GM21723 (cell line): ENCODE results near the gene DCTD.
A peak's percentile ranks its signal among the peaks of the same experiment; 100 is the strongest.

Experiments
- ATAC-seq: cut with Tn5 transposase; IDR thresholded peaks from one replicate; pipeline ENCODE4 v1.9.1; 2021; ENCODE audit warnings: mild to moderate bottlenecking, moderate library complexity; ENCODE audit not compliant: unreplicated experiment

DCTD gene

DNA sequence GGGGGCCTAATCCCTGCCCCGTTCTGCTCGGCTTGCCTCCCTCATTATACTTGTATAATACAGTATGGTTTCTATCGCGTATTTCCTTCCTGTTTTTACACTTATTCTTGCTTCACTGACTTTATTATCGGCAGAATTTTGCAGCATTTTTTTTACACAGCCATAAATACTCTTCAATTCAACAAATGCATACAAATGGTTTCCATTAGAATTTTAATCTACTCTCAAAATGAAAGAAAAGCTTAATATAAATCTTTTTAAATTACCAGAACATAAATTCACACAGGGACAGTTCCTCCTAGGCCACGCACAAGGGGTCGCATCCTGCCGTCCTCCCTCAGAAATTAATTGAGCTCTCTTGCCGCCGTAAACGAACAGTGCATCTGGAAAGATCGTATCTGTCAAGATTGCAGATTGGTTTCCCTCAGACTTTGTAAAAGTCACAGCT is 42.9 kb downstream of the DCTD start:
- ATAC-seq, result peak; percentile 58

- ATAC-seq, result no peak
These were observed 43.5 kb downstream of the DCTD start for GRCh38 chr4:182873726-182874125.

GRCh38 chr4:182873289-182873688 is 43.9 kb downstream of the DCTD start:
- no peak for ATAC-seq

DNA sequence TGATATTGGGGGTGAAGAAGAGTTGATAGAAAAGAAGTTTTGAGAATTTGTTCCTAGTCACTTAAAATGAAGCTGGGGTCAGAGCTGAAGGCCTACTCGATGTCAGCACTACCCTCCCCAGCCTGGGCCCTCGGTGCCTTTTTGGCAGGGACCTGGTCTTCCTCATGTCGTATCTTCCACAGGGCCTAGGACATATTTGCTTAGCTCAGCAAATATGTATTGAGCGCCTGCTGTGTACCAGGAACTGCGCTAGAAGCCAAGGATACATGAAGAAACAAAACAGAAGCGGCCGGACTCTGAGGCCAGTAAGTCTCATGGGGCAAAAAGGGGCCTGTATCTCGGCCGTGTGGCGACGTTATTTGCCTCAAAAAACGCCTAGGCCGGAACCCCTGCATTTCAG is 44.3 kb downstream of the DCTD start:
- ATAC-seq, result no peak

DNA sequence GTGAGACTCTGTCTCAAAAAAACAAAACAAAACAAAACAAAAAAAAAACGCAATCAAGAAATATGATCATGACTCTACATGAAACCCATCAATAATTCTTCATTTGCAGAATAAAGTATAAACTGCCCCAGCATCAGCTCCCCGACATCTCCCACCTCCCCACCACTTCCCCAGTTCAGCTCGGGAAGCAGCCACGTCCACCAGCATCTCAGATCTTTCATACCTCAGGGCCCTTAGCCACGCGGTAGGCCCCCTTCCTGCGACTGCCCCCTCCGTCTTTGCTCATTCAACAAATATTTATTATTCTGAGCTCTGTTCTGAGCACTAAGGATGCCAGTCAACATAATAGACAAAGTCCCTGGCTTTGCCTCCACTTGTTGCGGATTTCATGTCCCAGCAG is 45.6 kb downstream of the DCTD start:
- ATAC-seq, result no peak

DNA sequence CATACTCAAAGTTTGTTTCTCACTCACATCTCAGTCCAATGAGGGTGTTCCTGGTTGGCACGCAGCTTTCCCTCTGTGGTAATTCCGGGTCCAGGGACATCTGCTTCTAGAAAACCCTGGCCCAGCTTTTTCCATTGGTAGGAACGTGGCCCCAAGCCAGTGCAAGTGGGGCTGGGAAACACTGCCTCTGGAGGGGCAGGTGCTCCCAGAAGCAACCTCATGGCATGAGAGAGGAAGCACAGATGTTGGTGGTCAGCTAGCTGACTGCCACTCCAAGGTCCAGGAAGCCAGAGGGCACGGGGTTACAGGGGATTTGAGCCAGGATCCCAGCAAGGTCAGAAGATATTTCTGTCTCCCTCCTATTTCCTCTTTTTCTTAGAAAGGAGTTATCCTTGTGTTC is 47.5 kb downstream of the DCTD start:
- no peak for ATAC-seq

DNA sequence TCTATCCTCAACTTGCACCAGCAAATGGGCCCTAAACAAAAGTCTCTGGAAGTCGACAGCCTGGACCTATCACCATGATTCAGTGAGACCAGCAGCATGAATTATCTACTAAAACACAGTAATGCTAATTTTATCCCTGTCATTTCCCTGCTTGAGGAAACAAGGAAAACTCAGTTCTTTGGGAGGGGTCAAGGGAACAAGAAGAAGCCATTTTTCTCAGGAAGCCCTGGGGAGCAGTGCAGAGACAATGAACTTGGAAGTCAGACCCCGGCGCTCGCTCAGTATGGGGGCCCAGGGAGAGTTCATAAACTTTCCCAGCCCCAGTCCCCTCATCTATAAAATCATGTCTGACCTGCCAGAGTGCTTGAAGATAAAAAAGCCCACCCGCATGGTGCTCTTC is 50.4 kb downstream of the DCTD start:
- no peak for ATAC-seq

GRCh38 chr4:182863501-182863900 is 53.7 kb downstream of the DCTD start:
- no peak for ATAC-seq

GRCh38 chr4:182862921-182863320 is 54.3 kb downstream of the DCTD start:
- no peak for ATAC-seq

DNA sequence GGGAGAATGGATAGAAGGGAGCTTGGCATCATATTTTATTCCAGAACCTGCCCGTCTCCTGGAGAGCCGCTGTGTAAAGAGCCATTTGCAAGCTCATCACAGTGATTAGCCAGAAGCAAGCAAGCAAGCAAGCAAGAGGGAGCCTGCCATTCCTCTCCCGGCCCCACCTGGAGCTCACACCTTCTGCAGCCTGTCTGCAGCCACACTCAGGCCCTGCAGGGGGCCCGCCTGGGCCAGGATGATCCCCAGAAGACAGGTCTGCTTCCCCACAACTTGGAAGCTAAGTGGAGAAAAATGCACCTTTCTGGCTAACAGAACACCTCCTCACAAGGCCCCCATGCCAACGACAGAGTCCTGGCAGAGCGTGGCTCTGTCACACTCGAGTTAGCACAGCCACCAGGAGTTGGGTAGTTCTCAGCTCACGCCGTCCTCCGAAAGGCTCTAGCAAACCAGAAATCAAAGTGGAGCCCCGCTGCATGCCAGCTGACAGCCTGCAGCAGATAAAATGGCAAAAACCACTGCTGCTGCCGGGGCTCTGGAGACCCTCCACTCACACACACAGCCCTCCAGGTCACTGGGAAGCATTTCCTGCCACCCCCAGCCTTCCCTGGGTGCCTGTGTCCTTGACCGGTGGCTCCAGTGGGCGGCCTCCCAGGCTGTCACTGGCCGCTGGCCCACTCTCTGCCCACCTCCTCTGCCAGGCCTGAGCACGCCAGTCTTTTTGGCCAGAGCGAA is 54.9 kb downstream of the DCTD start:
- ATAC-seq, result no peak

DNA sequence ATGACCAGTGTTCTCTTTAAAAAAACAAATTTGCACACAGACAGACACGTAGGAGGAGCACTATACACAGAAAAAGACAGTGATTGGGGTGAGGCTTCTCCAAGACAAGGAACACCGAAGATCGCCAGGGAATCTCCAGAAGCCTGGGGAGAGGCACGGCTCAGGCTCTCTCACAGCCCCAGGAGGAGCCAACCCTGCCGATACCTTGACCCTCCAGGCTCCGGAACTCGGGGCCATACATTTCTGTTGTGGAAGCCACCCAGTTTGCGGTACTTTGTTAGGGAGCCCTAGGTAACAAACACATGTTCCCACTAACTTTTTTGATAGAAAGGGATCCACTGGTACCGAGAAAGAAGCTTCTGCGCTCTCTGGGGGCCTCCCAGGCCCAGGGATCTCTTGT is 55.8 kb downstream of the DCTD start:
- ATAC-seq, result no peak

DNA sequence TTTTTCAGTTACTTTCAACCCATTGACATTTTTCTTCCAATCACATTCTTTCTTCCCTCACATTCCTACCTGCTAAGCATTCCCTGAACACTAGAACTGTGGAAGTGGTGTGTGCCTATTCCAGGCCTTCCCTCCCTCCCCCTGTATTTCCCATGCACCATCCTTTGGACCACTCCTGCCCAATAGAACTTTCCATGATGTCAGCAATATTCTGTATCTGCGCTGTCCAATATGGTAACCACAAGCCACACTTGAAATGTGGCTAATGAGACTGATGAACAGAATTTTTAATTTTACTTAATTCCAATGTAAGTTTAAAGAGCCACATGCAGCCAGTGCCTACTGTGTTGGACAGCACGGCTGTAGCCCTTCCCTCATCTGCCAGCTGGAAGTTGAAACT is 57.5 kb downstream of the DCTD start:
- no peak for ATAC-seq

DNA sequence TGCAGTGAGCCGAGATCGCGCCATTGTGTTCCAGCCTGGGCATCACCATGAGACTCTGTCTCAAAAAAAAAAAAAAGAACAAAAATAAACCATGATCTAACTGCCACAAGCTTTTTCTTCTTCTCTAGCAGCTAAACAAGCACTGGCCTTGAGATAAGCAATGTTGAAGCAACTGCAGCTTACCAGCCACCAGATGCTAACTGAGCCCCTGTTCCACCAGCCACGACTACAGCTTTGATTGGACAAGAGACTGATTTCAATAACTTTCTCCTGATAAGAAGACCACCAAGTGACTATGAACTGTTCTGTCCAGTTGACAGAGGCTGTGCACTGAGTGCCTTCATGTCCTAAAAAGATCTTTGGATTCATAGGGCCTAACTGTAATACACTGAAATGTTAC is 58.5 kb downstream of the DCTD start:
- no peak for ATAC-seq

GRCh38 chr4:182856862-182857261 is 60.3 kb downstream of the DCTD start:
- ATAC-seq, result no peak

DNA sequence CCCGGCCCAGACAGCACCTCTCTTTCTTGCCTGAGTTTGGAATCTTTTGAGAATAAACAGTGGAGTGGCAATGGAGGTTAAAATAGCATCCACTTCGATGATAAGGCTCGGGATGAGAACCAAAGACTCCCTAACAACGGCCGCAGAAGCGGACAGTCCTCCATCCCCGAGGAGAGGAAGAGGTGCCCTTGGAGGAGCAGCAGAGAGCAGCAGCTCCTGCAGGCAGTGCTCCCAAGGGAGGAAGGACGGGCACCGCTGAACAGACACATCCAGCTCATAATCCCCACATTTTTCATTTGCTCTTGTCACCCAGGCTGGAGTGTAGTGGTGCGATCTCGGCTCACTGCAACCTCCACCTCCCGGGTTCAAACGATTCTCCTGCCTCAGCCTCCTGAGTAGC is 61.3 kb downstream of the DCTD start:
- ATAC-seq, result no peak

DNA sequence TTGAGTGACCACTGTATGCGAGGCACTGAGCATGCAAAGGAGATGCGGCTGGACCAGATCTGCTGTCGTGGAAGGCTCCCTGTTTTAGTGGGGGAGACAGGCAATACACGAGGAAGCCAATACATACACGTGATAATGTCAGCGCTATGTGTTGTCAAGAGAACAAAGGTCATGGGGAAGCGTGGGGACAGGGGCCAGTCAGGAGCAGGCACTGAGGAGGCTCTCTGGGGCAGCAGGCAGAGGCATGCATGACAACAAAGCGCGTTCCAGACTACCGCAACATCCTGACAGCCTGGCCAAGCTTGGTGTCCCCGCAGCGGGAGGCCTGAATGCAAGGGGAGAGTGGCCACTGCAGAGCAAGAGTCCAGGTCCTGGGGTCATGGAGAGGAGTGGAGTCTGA is 61.9 kb downstream of the DCTD start:
- no peak for ATAC-seq

- ATAC-seq, result no peak
These were observed 62.7 kb downstream of the DCTD start for GRCh38 chr4:182854466-182854865.

DNA sequence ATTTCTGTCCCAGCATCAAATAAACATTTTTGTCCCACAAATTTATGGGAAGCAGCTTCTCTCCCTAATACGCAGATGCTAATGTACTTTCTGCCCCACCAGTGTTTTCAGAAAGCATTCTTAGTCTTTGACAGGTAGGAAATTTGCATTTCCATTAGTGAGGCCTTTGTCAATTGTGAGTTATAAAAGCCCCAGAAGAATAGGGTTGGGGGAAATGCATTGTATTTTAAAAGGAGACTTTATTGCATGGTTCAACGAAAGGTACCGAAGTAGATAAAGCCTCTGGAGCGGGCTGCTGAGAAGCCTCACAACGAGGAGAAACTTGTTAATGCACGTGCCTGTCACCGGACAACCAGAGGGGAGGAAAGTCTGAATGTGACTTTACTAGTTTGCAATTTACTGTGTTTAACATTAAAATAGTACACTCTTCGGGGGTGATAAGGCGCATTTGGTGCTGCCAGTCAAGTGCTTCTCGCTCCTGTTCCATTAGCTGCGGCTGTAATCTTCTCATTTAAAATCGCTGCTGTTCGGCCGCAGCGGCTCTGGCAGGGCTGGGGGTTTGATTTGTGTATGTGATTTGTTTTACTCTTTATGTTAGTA is 63.4 kb downstream of the DCTD start:
- ATAC-seq, result no peak

- ATAC-seq, result no peak
These were observed 68.5 kb downstream of the DCTD start for GRCh38 chr4:182848685-182849084.

DNA sequence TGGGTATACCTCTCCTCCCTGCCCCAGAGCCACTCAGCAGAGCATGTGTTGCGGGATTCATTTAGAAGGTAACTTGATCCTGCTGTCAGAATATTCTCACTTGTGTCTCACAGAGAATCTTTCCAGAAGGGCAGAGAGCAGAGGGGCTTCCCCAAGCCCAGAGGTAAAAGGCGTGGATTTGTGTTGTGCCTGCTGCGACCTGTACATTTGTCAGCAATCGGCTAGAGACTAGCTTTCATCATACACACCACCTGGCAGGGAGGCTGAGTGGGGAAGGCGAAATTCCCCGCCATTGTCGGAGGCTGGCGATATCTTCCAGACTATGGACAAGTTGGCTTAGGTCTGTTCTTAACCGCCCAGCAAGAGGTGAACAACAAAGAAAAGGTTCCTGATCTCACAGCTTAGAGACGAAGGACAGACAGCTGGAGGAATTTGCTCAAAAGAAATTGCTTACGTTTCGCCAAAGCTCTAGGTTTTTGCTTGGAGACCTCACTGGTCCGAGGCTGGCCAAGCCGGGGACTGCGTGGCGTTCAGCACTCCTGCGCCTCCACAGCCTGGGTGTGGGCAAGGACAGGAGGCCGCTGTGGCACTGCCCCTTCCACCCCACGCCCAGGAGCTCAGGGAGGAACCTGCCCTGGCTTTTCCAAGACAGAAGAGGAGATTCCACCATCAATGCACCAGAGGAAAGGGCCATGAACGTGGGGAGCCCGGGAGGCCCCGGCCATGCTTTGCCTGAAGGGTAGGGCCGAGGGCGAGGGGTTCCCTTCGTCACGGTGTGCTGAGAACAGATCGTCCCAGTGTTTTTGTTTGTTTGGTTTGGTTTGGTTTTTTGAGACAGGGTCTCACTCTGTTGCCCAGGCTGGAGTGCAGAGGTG is 69.4 kb downstream of the DCTD start:
- ATAC-seq, result no peak

GRCh38 chr4:182846036-182846435 is 71.2 kb downstream of the DCTD start:
- ATAC-seq, result no peak

DNA sequence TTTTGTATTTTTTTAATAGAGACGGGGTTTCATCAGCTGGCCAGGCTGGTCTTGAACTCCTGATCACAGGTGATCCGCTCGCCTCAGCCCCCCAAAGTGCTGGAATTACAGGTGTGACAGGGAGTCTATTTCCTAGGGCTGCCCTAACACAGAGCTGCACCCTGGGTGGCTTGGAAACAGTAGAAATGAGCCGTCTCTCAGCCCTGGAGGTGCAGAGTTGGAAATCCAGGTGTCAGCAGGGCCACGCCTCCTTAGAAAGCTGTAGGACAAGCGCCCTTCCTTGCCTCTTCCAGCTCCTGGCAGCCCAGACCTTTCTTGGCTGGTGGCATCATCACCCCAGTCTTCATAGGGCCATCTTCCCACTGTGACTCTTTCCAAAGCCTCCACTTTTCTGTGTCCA is 71.6 kb downstream of the DCTD start:
- no peak for ATAC-seq
